Measurements from ENCODE around the gene CDK14. TPM values are rescaled to one million over a fixed set of nuclear protein-coding genes. Genes with fewer than 3 reads are reported as not detected.
"Not testable (repeated sequence)": the region's sequence is repeated elsewhere in the genome, so short reads cannot be mapped to it uniquely, and the experiment has no call there.

CDK14 gene
- total and polyA plus RNA-seq, 8 donors = 0.58 to 43.9 (median 12.2) TPM

- no peaks in the 10 kb centered on the region for H3K27me3 ChIP-seq
- H3K4me1 ChIP-seq = peaks cover 0 to 15% (median 9%) of the 10 kb centered on the region in 4 donors
- TF ChIP-seq CTCF (IDR thresholded peaks at IDR 0.05) (no peak), EP300 (IDR thresholded peaks at IDR 0.05) (no peak), POLR2A (IDR thresholded peaks at IDR 0.05) (no peak), POLR2AphosphoS5 (IDR thresholded peaks at IDR 0.05) (no peak)
- DNase-seq = no peak
- WGBS, 5 donors = 33 to 63% (median 48%) methylated on average over 1 of the region's 1 CpG
- no peaks in the 10 kb centered on the region for H3K9me3 ChIP-seq
- H3K4me3 ChIP-seq = no peak overlapping the region
- intact Hi-C loops (cut with DNase I; ENCODE audit: low total_unique reads) = no loop called here
- H3K27ac ChIP-seq = no peak overlapping the region
- no peaks in the 10 kb centered on the region for H3K36me3 ChIP-seq
These were observed 155.5 kb downstream of the CDK14 start for GRCh38 chr7:90751595-90751994.

GRCh38 chr7:90752051-90752450 is 155.9 kb downstream of the CDK14 start:
- TF ChIP-seq POLR2A (IDR thresholded peaks at IDR 0.05) (no peak), CTCF (IDR thresholded peaks at IDR 0.05) (no peak), POLR2AphosphoS5 (IDR thresholded peaks at IDR 0.05) (no peak), EP300 (IDR thresholded peaks at IDR 0.05) (no peak)
- H3K4me3 ChIP-seq = no peak overlapping the region
- no peak overlapping the region for H3K27ac ChIP-seq
- intact Hi-C loops (cut with DNase I; ENCODE audit: low total_unique reads) = no loop called here
- peaks cover 0 to 15% (median 9%) of the 10 kb centered on the region in 4 donors for H3K4me1 ChIP-seq
- no peak for DNase-seq
- H3K36me3 ChIP-seq = no peaks in the 10 kb centered on the region
- no peaks in the 10 kb centered on the region for H3K9me3 ChIP-seq
- WGBS, 5 donors = 85 to 100% (median 93%) methylated on average over 1 of the region's 1 CpG
- H3K27me3 ChIP-seq = no peaks in the 10 kb centered on the region

DNA sequence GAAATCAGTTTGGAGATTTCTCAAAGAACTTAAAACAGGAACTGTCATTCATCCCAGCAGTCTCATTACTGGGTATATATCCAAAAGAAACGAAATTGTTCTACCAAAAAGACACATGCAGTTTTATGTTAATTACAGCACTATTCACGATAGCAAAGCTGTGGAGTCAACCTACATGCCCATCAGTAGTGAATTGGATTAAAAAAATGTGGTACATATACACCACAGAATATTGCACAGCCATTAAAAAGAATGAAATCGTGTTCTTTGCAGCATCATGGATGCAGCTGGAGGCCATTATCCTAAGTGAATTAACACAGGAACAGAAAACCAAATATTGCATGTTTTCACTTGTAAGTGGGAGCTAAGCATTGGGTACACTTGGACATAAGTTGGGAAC is 158.9 kb downstream of the CDK14 start:
- no peak for DNase-seq
- 82 to 91% (median 87%) methylated on average over 3 of the region's 3 CpGs for WGBS, 5 donors
- H3K9me3 ChIP-seq = no peaks in the 10 kb centered on the region
- peaks cover 0 to 16% (median 11%) of the 10 kb centered on the region in 4 donors for H3K4me1 ChIP-seq
- H3K27ac ChIP-seq = no peak overlapping the region
- TF ChIP-seq CTCF (IDR thresholded peaks at IDR 0.05) = no peak
- no peak for TF ChIP-seq POLR2AphosphoS5 (IDR thresholded peaks at IDR 0.05)
- TF ChIP-seq EP300 (IDR thresholded peaks at IDR 0.05) = no peak
- no peak for TF ChIP-seq POLR2A (IDR thresholded peaks at IDR 0.05)
- no peaks in the 10 kb centered on the region for H3K36me3 ChIP-seq
- intact Hi-C loops (cut with DNase I; ENCODE audit: low total_unique reads) = no loop called here
- no peaks in the 10 kb centered on the region for H3K27me3 ChIP-seq
- no peak overlapping the region for H3K4me3 ChIP-seq

DNA sequence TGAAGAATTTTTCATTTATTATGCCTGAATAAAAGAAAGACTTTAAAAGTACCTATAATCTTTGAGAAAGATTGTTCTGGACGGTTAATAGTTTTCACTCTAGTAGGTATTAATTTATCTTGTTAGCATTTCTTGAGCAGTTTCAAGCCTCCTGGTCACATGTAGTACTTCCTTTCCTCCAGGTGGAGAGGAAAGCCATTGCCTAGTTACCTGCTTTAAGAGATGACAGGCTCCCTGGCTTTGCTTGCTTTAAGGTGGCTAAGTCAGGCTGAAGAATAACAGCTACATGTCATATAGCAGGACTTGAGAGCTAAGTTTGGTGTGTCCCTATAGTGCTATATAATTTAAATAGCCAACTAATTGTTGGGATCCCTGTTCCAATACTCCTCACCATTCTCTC is 160.2 kb downstream of the CDK14 start:
- Histone ChIP-seq H3K27ac (no peak overlapping the region), H3K36me3 (no peaks in the 10 kb centered on the region), H3K4me3 (no peak overlapping the region), H3K9me3 (no peaks in the 10 kb centered on the region), H3K4me1 (peaks cover 0 to 24% (median 14%) of the 10 kb centered on the region in 4 donors), H3K27me3 (no peaks in the 10 kb centered on the region)
- intact Hi-C loops (cut with DNase I; ENCODE audit: low total_unique reads) = no loop called here
- DNase-seq = no peak
- 75 to 90% (median 84%) methylated on average over 1 of the region's 1 CpG for WGBS, 5 donors
- no peak for TF ChIP-seq POLR2AphosphoS5 (IDR thresholded peaks at IDR 0.05)
- TF ChIP-seq POLR2A (IDR thresholded peaks at IDR 0.05) = no peak
- no peak for TF ChIP-seq CTCF (IDR thresholded peaks at IDR 0.05)
- no peak for TF ChIP-seq EP300 (IDR thresholded peaks at IDR 0.05)

DNA sequence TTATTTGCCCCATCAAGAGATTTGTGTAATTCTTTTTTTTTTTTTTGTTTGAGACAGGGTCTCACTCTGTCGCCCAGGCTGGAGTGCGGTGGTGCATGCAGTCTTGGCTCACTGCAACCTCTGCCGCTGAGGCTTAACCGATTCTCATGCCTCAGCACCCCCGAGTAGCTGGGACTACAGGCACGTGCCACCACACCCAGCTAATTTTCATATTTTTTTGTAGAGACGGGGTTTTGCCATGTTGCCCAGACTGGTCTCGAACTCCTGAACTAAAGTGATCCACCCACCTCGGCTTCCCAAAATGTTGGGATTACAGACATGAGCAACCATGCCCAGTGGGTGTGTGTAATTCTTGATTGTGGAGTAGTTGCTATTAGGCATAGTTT is 161.4 kb downstream of the CDK14 start:
- H3K9me3 ChIP-seq; H3K36me3 ChIP-seq; DNase-seq; intact Hi-C loops (cut with DNase I; ENCODE audit: low total_unique reads); H3K27ac ChIP-seq; H3K4me3 ChIP-seq; H3K27me3 ChIP-seq: not testable (repeated sequence)
- H3K4me1 ChIP-seq = peaks cover 0 to 24% (median 14%) of the 10 kb centered on the region in 4 donors
- WGBS, 5 donors = 93 to 96% (median 93%) methylated on average over 9 of the region's 9 CpGs

All from stomach (tissue), 9 donors.